Caco-2 (cell line): ENCODE results near the gene KMT5C. TPM values are rescaled to one million over a fixed set of nuclear protein-coding genes. Genes with fewer than 3 reads are reported as not detected.

Experiments
- BruUV-seq: library from RNA; stranded (reverse); fragments of 400-500 nt; replicated peaks from 2 replicates; lab custom pipeline; 2021; lab: Mats Ljungman, UMichigan
- CTCF ChIA-PET: fragments of 300-600 bp; sonication (Branson Sonifier 250); formaldehyde crosslinking; loops from one replicate; lab custom pipeline; 2022; ENCODE audit warnings: antibody characterized with exemption; lab: Charles Lee
- POLR2A ChIA-PET: fragments of 300-600 bp; sonication (Branson Sonifier 250); formaldehyde crosslinking; loops from one replicate; lab custom pipeline; 2022; ENCODE audit warnings: antibody characterized with exemption; lab: Charles Lee
- DNase-seq, 2 experiments: peaks; one replicate each; pipeline versions ENCODE4 v3.0.0 to v3.0.0-alpha.2; 2020 to 2022
- H3K27me3 ChIP-seq: replicated peaks from 2 replicates; pipeline ENCODE4 v1.6.0; 2011; ENCODE audit warnings: low read length; ENCODE audit not compliant: control insufficient read depth, insufficient read depth
- H3K36me3 ChIP-seq: 2 replicates; pipeline ENCODE4 v1.5.1; 2011; ENCODE audit warnings: low read length; ENCODE audit not compliant: control insufficient read depth, insufficient read depth
- H3K4me1 ChIP-seq: fragments of 250-450 bp; sonication (Bioruptor Pico); 2 replicates; pipeline ENCODE4 v1.5.1; 2020; ENCODE audit warnings: mild to moderate bottlenecking
- H3K4me3 ChIP-seq: 2 replicates; pipeline ENCODE4 v1.5.1; 2011; ENCODE audit warnings: low read depth, mild to moderate bottlenecking, control low read depth, low read length
- H3K9me3 ChIP-seq: fragments of 250-450 bp; sonication (Bioruptor Pico); 2 replicates; pipeline ENCODE4 v1.5.1; 2020; ENCODE audit warnings: mild to moderate bottlenecking, moderate library complexity
- H3K27ac Mint-ChIP-seq: one replicate; pipeline ENCODE4 v1.8.0; 2022; ENCODE audit warnings: mixed read lengths; ENCODE audit not compliant: unreplicated experiment
- H3K27me3 Mint-ChIP-seq: one replicate; pipeline ENCODE4 v1.8.0; 2022; ENCODE audit warnings: mixed read lengths; ENCODE audit not compliant: insufficient read depth, unreplicated experiment
- H3K36me3 Mint-ChIP-seq: one replicate; pipeline ENCODE4 v1.8.0; 2022; ENCODE audit warnings: mild to moderate bottlenecking, mixed read lengths; ENCODE audit not compliant: insufficient read depth, unreplicated experiment
- H3K4me1 Mint-ChIP-seq: one replicate; pipeline ENCODE4 v1.8.0; 2022; ENCODE audit warnings: low read depth, mixed read lengths; ENCODE audit not compliant: unreplicated experiment
- H3K4me3 Mint-ChIP-seq: one replicate; pipeline ENCODE4 v1.8.0; 2022; ENCODE audit warnings: mild to moderate bottlenecking, moderate library complexity, mixed read lengths; ENCODE audit not compliant: unreplicated experiment
- H3K9me3 Mint-ChIP-seq: one replicate; pipeline ENCODE4 v1.8.0; 2022; ENCODE audit warnings: mixed read lengths; ENCODE audit not compliant: unreplicated experiment
- CTCF ChIP-seq, 2 experiments: fragments of 200-600 bp in 1 of 2; IDR thresholded peaks; 1 replicate in 1 of 2; 2 replicates in 1 of 2; pipeline versions ENCODE4 v1.5.1 to v1.8.0; 2011 to 2022; ENCODE audit warnings: antibody characterized with exemption in 1 of 2, control low read depth in 1 of 2, inconsistent platforms in 1 of 2, low read depth in 1 of 2, low read length in 1 of 2, mild to moderate bottlenecking in 1 of 2, moderate library complexity in 1 of 2; ENCODE audit not compliant: insufficient read depth in 1 of 2, severe bottlenecking in 1 of 2, unreplicated experiment in 1 of 2
- intact Hi-C: fragments of 100-400 bp; cut with micrococcal nuclease; formaldehyde crosslinking; loops from one replicate; pipeline ENCODE4 v1.10.0; 2022; ENCODE audit not compliant: unreplicated experiment
- total RNA-seq: library from RNA; stranded (reverse); gene quantifications from 2 replicates; pipeline ENCODE4 v1.2.3, GENCODE V29; 2022

The KMT5C gene
- total RNA-seq, 1 experiment from 2014 or later = 26.3 TPM

GRCh38 chr19:55339889-55340783, 460 bp downstream of the KMT5C start:
- POLR2A ChIA-PET = interaction anchor here (0.6 to 1.8 kb wide), 27 partner anchors 9 to 314 kb away, joined by 3 to 29 read pairs (median 6); partner anchors contain the start of genes DNAAF3, FIZ1, HSPBP1 and ISOC2
- Mint-ChIP-seq H3K36me3 (peaks cover 33% of the 10 kb centered on the region), H3K4me1 (peaks cover 14% of the 10 kb centered on the region), H3K27ac (peak overlapping the region; percentile 95), H3K9me3 (no peaks in the 10 kb centered on the region), H3K27me3 (no peaks in the 10 kb centered on the region), H3K4me3 (peak overlapping the region; percentile 91)
- DNase-seq = peak; percentile 41 to 51
- no peak for TF ChIP-seq CTCF (IDR thresholded peaks at IDR 0.05; ENCODE audit: insufficient read depth in 1 of 2, low read depth in 1 of 2, low read length in 1 of 2, severe bottlenecking in 1 of 2, unreplicated experiment in 1 of 2)
- intact Hi-C loops = loop anchor here (1.0 to 2.0 kb wide), 7 partner anchors 14 to 174 kb away; partner anchors contain the start of genes COX6B2, DNAAF3, HSPBP1 and PPP6R1
- Histone ChIP-seq H3K4me1 (peaks cover 10% of the 10 kb centered on the region; the same call in 1 of the 2 replicates), H3K4me3 (peak overlapping the region; percentile 67), H3K36me3 (peaks cover 3% of the 10 kb centered on the region; the same call in 1 of the 2 replicates), H3K9me3 (no peaks in the 10 kb centered on the region), H3K27me3 (no peaks in the 10 kb centered on the region)
- TSS peak; percentile 40 for BruUV-seq
- CTCF ChIA-PET = interaction anchor here (0.5 to 1.8 kb wide), 22 partner anchors 8 to 314 kb away, joined by 3 to 30 read pairs (median 4); partner anchors contain the start of genes HSPBP1, ISOC2, PPP6R1 and SYT5

GRCh38 chr19:55340784-55341147, 1.1 kb downstream of the KMT5C start:
- Histone ChIP-seq H3K27me3 (no peaks in the 10 kb centered on the region), H3K4me1 (peaks cover 10% of the 10 kb centered on the region; the same call in 1 of the 2 replicates), H3K36me3 (peaks cover 3% of the 10 kb centered on the region; the same call in 1 of the 2 replicates), H3K4me3 (peak overlapping the region; percentile 67), H3K9me3 (no peaks in the 10 kb centered on the region)
- ChIA-PET CTCF (interaction anchor here (0.5 kb wide), 1 partner anchor 13 kb away, joined by 3 read pairs; no protein-coding TSS in a partner anchor), POLR2A (interaction anchor here (0.6 kb wide), 1 partner anchor 289 kb away, joined by 3 read pairs; no protein-coding TSS in a partner anchor)
- intact Hi-C loops = no loop called here
- Mint-ChIP-seq H3K27ac (peak overlapping the region; percentile 95), H3K4me3 (peak overlapping the region; percentile 91), H3K4me1 (peaks cover 14% of the 10 kb centered on the region), H3K27me3 (no peaks in the 10 kb centered on the region), H3K9me3 (no peaks in the 10 kb centered on the region), H3K36me3 (peaks cover 39% of the 10 kb centered on the region)
- TF ChIP-seq CTCF (IDR thresholded peaks at IDR 0.05; ENCODE audit: insufficient read depth in 1 of 2, low read depth in 1 of 2, low read length in 1 of 2, severe bottlenecking in 1 of 2, unreplicated experiment in 1 of 2) = peak in 1 of 2 experiments; percentile 36
- BruUV-seq = no TSS peak
- DNase-seq = peak in 1 of 2 experiments; percentile 48

GRCh38 chr19:55341171-55341588, 1.5 kb downstream of the KMT5C start:
- Mint-ChIP-seq H3K9me3 (no peaks in the 10 kb centered on the region), H3K27ac (peak overlapping the region; percentile 95), H3K4me3 (peak overlapping the region; percentile 91), H3K4me1 (peaks cover 14% of the 10 kb centered on the region), H3K36me3 (peaks cover 41% of the 10 kb centered on the region), H3K27me3 (no peaks in the 10 kb centered on the region)
- intact Hi-C loops = no loop called here
- ChIA-PET CTCF (no interaction called here), POLR2A (no interaction called here)
- peaks cover 10% of the 10 kb centered on the region; the same call in 1 of the 2 replicates for H3K4me1 ChIP-seq
- H3K27me3 ChIP-seq = no peaks in the 10 kb centered on the region
- no peak for TF ChIP-seq CTCF (IDR thresholded peaks at IDR 0.05; ENCODE audit: insufficient read depth in 1 of 2, low read depth in 1 of 2, low read length in 1 of 2, severe bottlenecking in 1 of 2, unreplicated experiment in 1 of 2)
- peaks cover 3% of the 10 kb centered on the region; the same call in 1 of the 2 replicates for H3K36me3 ChIP-seq
- peak; percentile 84 to 87 for DNase-seq
- BruUV-seq = no TSS peak
- peak overlapping the region; percentile 67 for H3K4me3 ChIP-seq
- H3K9me3 ChIP-seq = no peaks in the 10 kb centered on the region
